Type B pancreatic cell (in vitro differentiated cells): ENCODE results near the gene FOCAD. TPM values are rescaled to one million over a fixed set of nuclear protein-coding genes. Genes with fewer than 3 reads are reported as not detected.

ENCODE experiments used
- DNase-seq: peaks from one replicate; pipeline ENCODE4 v3.0.0; 2021; ENCODE audit warnings: mixed read lengths; ENCODE audit not compliant: unreplicated experiment; ENCODE audit errors: extremely low spot score
- H3K27ac Mint-ChIP-seq: 2 replicates; pipeline ENCODE4 v1.8.0; 2021; ENCODE audit warnings: mild to moderate bottlenecking, mixed read lengths
- H3K27me3 Mint-ChIP-seq: 2 replicates; pipeline ENCODE4 v1.8.0; 2021; ENCODE audit warnings: mixed read lengths
- H3K36me3 Mint-ChIP-seq: 2 replicates; pipeline ENCODE4 v1.8.0; 2021; ENCODE audit warnings: mixed read lengths
- H3K4me1 Mint-ChIP-seq: one replicate; pipeline ENCODE4 v1.8.0; 2021; ENCODE audit warnings: mixed read lengths; ENCODE audit not compliant: unreplicated experiment
- H3K4me3 Mint-ChIP-seq: 2 replicates; pipeline ENCODE4 v1.8.0; 2021; ENCODE audit warnings: mild to moderate bottlenecking, mixed read lengths
- H3K9me3 Mint-ChIP-seq: 2 replicates; pipeline ENCODE4 v1.8.0; 2021; ENCODE audit warnings: mixed read lengths
- total RNA-seq: library from RNA; stranded (reverse); gene quantifications from 2 replicates; pipeline ENCODE4 v1.2.1, GENCODE V29; 2021; ENCODE audit warnings: low replicate concordance
- TF ChIP-seq, protein P1 (sequence below): fragments of 200-600 bp; sonication (generic); conservative IDR thresholded peaks from 2 replicates; pipeline ENCODE4 v1.5.0; 2021; ENCODE audit warnings: antibody characterized with exemption, mild to moderate bottlenecking

Gene FOCAD
- total RNA-seq, 1 donor from 2014 or later, result 51.0 TPM

DNA sequence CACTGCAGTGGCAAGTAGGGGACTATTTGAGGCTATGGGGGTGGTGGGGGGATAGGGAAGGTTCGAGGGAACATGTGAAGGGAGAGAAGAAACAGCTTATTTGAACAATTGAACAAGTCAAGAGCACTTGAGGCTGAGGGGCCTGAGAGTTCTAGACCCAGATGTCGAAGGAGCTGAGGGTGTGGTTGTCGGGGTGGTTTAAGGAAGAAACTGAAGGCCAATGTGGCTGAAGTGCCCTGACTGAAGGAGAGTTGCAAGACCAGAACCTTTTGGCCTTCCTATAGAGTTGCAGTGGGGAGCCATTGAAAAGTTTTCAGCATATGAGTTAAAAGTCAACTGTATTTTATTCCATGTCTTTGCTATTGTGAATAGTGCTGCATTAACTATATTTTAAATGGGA, 19.1 kb downstream of the FOCAD start:
- H3K36me3 Mint-ChIP-seq, result no peaks in the 10 kb centered on the region
- TF ChIP-seq, protein P1, sequence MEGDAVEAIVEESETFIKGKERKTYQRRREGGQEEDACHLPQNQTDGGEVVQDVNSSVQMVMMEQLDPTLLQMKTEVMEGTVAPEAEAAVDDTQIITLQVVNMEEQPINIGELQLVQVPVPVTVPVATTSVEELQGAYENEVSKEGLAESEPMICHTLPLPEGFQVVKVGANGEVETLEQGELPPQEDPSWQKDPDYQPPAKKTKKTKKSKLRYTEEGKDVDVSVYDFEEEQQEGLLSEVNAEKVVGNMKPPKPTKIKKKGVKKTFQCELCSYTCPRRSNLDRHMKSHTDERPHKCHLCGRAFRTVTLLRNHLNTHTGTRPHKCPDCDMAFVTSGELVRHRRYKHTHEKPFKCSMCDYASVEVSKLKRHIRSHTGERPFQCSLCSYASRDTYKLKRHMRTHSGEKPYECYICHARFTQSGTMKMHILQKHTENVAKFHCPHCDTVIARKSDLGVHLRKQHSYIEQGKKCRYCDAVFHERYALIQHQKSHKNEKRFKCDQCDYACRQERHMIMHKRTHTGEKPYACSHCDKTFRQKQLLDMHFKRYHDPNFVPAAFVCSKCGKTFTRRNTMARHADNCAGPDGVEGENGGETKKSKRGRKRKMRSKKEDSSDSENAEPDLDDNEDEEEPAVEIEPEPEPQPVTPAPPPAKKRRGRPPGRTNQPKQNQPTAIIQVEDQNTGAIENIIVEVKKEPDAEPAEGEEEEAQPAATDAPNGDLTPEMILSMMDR, result no peak

DNA sequence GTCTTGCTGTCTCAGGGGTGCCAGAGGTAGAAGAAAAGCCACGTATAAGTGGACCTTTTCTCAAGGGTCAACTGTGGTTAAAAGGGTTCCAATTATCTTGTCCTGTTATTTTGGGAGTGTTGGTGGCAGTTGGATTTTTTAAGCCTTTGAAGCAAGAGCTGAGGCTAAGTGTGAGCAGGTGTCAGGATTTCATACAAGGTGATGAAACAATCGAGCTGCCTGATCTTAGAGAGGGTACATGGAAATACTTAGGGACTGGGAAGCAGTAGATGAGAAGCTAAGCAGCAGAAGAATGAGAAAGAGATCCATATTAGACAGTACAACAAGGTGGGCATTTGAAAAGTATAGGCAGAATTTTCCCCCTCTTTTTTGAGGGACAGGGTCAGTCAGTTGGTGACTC, 23.6 kb downstream of the FOCAD start:
- Mint-ChIP-seq H3K9me3 (no peaks in the 10 kb centered on the region), H3K27ac (no peak overlapping the region), H3K36me3 (no peaks in the 10 kb centered on the region), H3K4me3 (no peak overlapping the region), H3K27me3 (no peaks in the 10 kb centered on the region), H3K4me1 (peaks cover 7% of the 10 kb centered on the region)
- DNase-seq, result no peak
- TF ChIP-seq, protein P1, result no peak

More for the DNA sequence above, 19.1 kb downstream of the FOCAD start:
- no peaks in the 10 kb centered on the region for H3K9me3 Mint-ChIP-seq
- no peak for DNase-seq
- H3K4me1 Mint-ChIP-seq, result peaks cover 30% of the 10 kb centered on the region
- H3K27me3 Mint-ChIP-seq, result no peaks in the 10 kb centered on the region
- H3K27ac Mint-ChIP-seq, result no peak overlapping the region
- H3K4me3 Mint-ChIP-seq, result no peak overlapping the region

DNA sequence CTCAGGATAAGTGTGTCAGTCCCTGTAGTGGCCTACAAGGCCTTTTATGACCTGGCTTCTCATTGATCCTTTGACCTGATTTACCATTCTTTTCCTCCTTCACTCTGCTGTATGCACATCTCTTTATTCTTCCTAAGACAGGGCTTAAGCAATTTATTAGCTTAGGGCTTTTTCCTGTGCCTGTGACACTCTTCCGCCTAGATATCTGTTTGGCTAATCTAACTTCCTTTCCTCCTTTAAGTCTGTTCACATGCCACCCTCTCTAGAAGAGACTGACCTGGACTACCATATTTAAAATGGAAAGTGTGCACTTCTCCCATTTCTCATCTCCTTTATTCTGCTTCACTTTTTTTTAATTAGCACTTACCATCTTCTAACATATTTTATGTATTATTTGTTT, 29.1 kb downstream of the FOCAD start:
- Mint-ChIP-seq H3K9me3 (no peaks in the 10 kb centered on the region), H3K36me3 (peaks cover 9% of the 10 kb centered on the region), H3K27ac (no peak overlapping the region), H3K27me3 (no peaks in the 10 kb centered on the region), H3K4me1 (peaks cover 3% of the 10 kb centered on the region), H3K4me3 (no peak overlapping the region)
- no peak for DNase-seq
- TF ChIP-seq, protein P1, result no peak

DNA sequence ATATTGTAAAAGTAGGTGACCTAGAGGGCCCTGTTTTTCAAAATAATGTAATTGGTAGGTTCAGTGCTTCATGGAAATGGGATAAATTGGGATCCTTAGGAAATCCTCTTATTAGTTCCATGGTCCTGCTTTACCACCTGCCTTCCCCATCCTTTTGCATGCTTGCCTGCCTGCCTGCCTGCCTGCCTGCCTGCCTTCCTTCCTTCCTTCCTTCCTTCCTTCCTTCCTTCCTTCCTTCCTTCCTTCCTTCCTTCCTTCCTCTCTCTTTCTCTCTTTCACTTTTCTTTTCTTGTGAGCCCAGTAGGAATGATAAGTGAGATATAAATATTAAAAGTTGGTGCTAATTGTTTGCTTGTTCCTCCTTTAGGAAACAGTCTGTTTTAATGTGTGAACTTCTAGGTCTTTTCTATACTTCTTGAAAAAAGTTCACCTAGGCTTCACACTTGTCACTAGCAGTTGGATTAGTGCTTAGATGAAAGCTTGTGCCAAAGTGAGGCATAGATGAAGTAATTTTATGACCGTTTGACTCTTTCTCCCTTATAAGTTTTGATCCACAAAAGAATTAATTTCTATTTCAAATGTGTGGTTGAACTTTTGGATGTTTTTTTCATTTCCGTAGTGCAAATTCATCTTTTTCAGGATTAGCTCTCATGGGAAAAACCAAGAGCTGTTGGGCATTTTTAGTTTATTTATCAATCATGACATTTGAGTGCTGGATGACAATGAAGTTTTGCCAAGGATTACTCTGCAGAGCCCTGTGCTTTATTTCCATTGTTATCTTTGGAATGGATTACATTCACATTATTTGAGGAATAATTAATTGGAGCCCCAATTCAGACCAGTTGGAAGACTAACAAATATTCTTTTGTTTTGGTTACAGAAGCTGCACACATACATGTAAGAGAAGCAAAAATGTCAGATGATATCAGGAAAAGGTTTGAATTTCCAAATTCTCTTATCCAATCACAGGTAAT, 30.7 kb downstream of the FOCAD start:
- no peak for DNase-seq
- H3K4me1 Mint-ChIP-seq, result peaks cover 3% of the 10 kb centered on the region
- no peak overlapping the region for H3K4me3 Mint-ChIP-seq
- TF ChIP-seq, protein P1, result no peak
- no peaks in the 10 kb centered on the region for H3K9me3 Mint-ChIP-seq
- no peaks in the 10 kb centered on the region for H3K27me3 Mint-ChIP-seq
- no peak overlapping the region for H3K27ac Mint-ChIP-seq
- H3K36me3 Mint-ChIP-seq, result peaks cover 16% of the 10 kb centered on the region

DNA sequence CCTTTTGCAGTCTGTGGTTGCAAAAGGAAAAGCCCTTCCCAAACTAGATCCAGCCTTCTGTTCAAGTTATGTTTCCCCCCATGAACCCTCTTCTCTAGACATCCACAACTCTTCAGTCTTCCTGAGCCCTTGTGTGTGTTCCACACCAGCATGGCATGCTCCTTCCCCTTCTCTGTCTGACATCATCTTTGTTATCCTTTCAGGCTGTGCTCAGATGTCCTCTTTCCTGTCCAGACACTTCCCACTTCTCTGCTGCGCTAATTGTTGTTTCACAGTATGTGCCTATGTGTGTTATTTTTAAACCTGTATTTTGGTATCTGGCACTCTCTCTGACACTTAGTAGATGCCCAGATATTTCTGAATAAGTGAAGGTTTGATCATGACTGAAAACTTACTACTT, 38.2 kb downstream of the FOCAD start:
- Mint-ChIP-seq H3K4me3 (no peak overlapping the region), H3K27me3 (no peaks in the 10 kb centered on the region), H3K9me3 (no peaks in the 10 kb centered on the region), H3K27ac (no peak overlapping the region), H3K4me1 (peaks cover 16% of the 10 kb centered on the region), H3K36me3 (peaks cover 38% of the 10 kb centered on the region)
- TF ChIP-seq, protein P1, result no peak
- no peak for DNase-seq
